ENCODE results near the gene ZNF691. TPM values are rescaled to one million over a fixed set of nuclear protein-coding genes. Genes with fewer than 3 reads are reported as not detected.

ZNF691 gene
- total RNA-seq, 1 experiment from 2014 or later, result 13.6 TPM

GRCh38 chr1:42821690-42822089 lies 24.7 kb upstream of the ZNF691 start:
- Histone ChIP-seq H3K27me3 (no peaks in the 10 kb centered on the region), H3K36me3 (no peaks in the 10 kb centered on the region), H3K27ac (no peak overlapping the region), H3K4me3 (no peak overlapping the region), H3K4me1 (peaks cover 33% of the 10 kb centered on the region), H3K9me3 (replicated peaks) (no peaks in the 10 kb centered on the region)
- DNase-seq, result no peak

GRCh38 chr1:42822800-42823392 lies 23.5 kb upstream of the ZNF691 start:
- Histone ChIP-seq H3K27ac (peak overlapping the region; percentile 24), H3K4me3 (no peak overlapping the region), H3K4me1 (peaks cover 28% of the 10 kb centered on the region), H3K27me3 (no peaks in the 10 kb centered on the region), H3K9me3 (replicated peaks) (no peaks in the 10 kb centered on the region), H3K36me3 (no peaks in the 10 kb centered on the region)
- DNase-seq, result peak in 1 of 2 experiments; percentile 23

GRCh38 chr1:42824481-42825035 lies 21.9 kb upstream of the ZNF691 start:
- H3K4me3 ChIP-seq, result peak overlapping the region; percentile 47
- H3K4me1 ChIP-seq, result peaks cover 26% of the 10 kb centered on the region
- H3K9me3 ChIP-seq (replicated peaks), result no peaks in the 10 kb centered on the region
- H3K27me3 ChIP-seq, result no peaks in the 10 kb centered on the region
- H3K27ac ChIP-seq, result peak overlapping the region; percentile 24; the same call in 1 of the 2 replicates
- no peaks in the 10 kb centered on the region for H3K36me3 ChIP-seq
- DNase-seq, result peak in 1 of 2 experiments; percentile 42

GRCh38 chr1:42825036-42825851 lies 21.2 kb upstream of the ZNF691 start:
- no peak overlapping the region; the same call in 1 of the 2 replicates for H3K4me3 ChIP-seq
- peak; percentile 48 to 62 for DNase-seq

GRCh38 chr1:42830631-42831030 lies 15.8 kb upstream of the ZNF691 start:
- no peaks in the 10 kb centered on the region for H3K27me3 ChIP-seq
- H3K4me1 ChIP-seq, result peaks cover 20% of the 10 kb centered on the region
- DNase-seq, result no peak
- no peaks in the 10 kb centered on the region for H3K9me3 ChIP-seq (replicated peaks)
- no peak overlapping the region for H3K4me3 ChIP-seq
- no peaks in the 10 kb centered on the region for H3K36me3 ChIP-seq
- no peak overlapping the region for H3K27ac ChIP-seq

More at GRCh38 chr1:42825036-42825851, 21.2 kb upstream of the ZNF691 start:
- Histone ChIP-seq H3K27ac (no peak overlapping the region), H3K9me3 (replicated peaks) (no peaks in the 10 kb centered on the region), H3K4me1 (peaks cover 26% of the 10 kb centered on the region), H3K36me3 (no peaks in the 10 kb centered on the region), H3K27me3 (no peaks in the 10 kb centered on the region)

- Histone ChIP-seq H3K36me3 (no peaks in the 10 kb centered on the region), H3K27ac (no peak overlapping the region), H3K9me3 (replicated peaks) (no peaks in the 10 kb centered on the region), H3K4me1 (peaks cover 18% of the 10 kb centered on the region), H3K4me3 (no peak overlapping the region), H3K27me3 (no peaks in the 10 kb centered on the region)
- no peak for DNase-seq
These were observed 15.1 kb upstream of the ZNF691 start for GRCh38 chr1:42831273-42831672.

GRCh38 chr1:42832641-42833240 lies 13.7 kb upstream of the ZNF691 start:
- no peak overlapping the region for H3K4me3 ChIP-seq
- H3K9me3 ChIP-seq (replicated peaks), result no peaks in the 10 kb centered on the region
- peaks cover 18% of the 10 kb centered on the region for H3K4me1 ChIP-seq
- H3K27me3 ChIP-seq, result no peaks in the 10 kb centered on the region
- no peaks in the 10 kb centered on the region for H3K36me3 ChIP-seq
- peak overlapping the region; percentile 70 for H3K27ac ChIP-seq
- peak; percentile 87 to 90 for DNase-seq

- no peak for DNase-seq
These were observed 12.4 kb upstream of the ZNF691 start for GRCh38 chr1:42833981-42834380.

GRCh38 chr1:42834803-42835202 lies 11.6 kb upstream of the ZNF691 start:
- no peaks in the 10 kb centered on the region for H3K9me3 ChIP-seq (replicated peaks)

More at GRCh38 chr1:42833981-42834380, 12.4 kb upstream of the ZNF691 start:
- Histone ChIP-seq H3K27me3 (no peaks in the 10 kb centered on the region), H3K4me3 (no peak overlapping the region), H3K27ac (no peak overlapping the region), H3K36me3 (no peaks in the 10 kb centered on the region), H3K9me3 (replicated peaks) (no peaks in the 10 kb centered on the region), H3K4me1 (peaks cover 18% of the 10 kb centered on the region)

GRCh38 chr1:42835422-42835821 lies 11.0 kb upstream of the ZNF691 start:
- no peaks in the 10 kb centered on the region for H3K27me3 ChIP-seq
- peaks cover 18% of the 10 kb centered on the region for H3K4me1 ChIP-seq
- no peaks in the 10 kb centered on the region for H3K9me3 ChIP-seq (replicated peaks)
- no peak for DNase-seq
- H3K4me3 ChIP-seq, result no peak overlapping the region
- no peak overlapping the region for H3K27ac ChIP-seq
- no peaks in the 10 kb centered on the region for H3K36me3 ChIP-seq

More at GRCh38 chr1:42834803-42835202, 11.6 kb upstream of the ZNF691 start:
- no peak for DNase-seq
- no peak overlapping the region for H3K27ac ChIP-seq
- no peaks in the 10 kb centered on the region for H3K27me3 ChIP-seq
- H3K4me3 ChIP-seq, result no peak overlapping the region
- peaks cover 18% of the 10 kb centered on the region for H3K4me1 ChIP-seq
- no peaks in the 10 kb centered on the region for H3K36me3 ChIP-seq

GRCh38 chr1:42837709-42838108 lies 8.7 kb upstream of the ZNF691 start:
- no peak for DNase-seq
- H3K36me3 ChIP-seq, result no peaks in the 10 kb centered on the region
- no peak overlapping the region for H3K4me3 ChIP-seq
- H3K27ac ChIP-seq, result no peak overlapping the region
- no peaks in the 10 kb centered on the region for H3K27me3 ChIP-seq
- H3K9me3 ChIP-seq (replicated peaks), result no peaks in the 10 kb centered on the region
- peaks cover 12% of the 10 kb centered on the region for H3K4me1 ChIP-seq

- no peak for DNase-seq
- Histone ChIP-seq H3K4me1 (peaks cover 3% of the 10 kb centered on the region; the same call in 1 of the 2 replicates), H3K27me3 (no peaks in the 10 kb centered on the region), H3K27ac (no peak overlapping the region), H3K36me3 (no peaks in the 10 kb centered on the region), H3K4me3 (no peak overlapping the region), H3K9me3 (replicated peaks) (no peaks in the 10 kb centered on the region)
These were observed 7.8 kb upstream of the ZNF691 start for GRCh38 chr1:42838482-42839190.

GRCh38 chr1:42841010-42841409 lies 5.4 kb upstream of the ZNF691 start:
- no peak for DNase-seq
- no peak overlapping the region for H3K27ac ChIP-seq
- H3K9me3 ChIP-seq (replicated peaks), result no peaks in the 10 kb centered on the region
- H3K4me1 ChIP-seq, result no peaks in the 10 kb centered on the region
- H3K27me3 ChIP-seq, result no peaks in the 10 kb centered on the region
- H3K36me3 ChIP-seq, result no peaks in the 10 kb centered on the region
- no peak overlapping the region for H3K4me3 ChIP-seq

GRCh38 chr1:42841440-42842147 lies 4.8 kb upstream of the ZNF691 start:
- Histone ChIP-seq H3K27ac (no peak overlapping the region), H3K4me1 (no peaks in the 10 kb centered on the region), H3K9me3 (replicated peaks) (no peaks in the 10 kb centered on the region), H3K4me3 (no peak overlapping the region), H3K27me3 (no peaks in the 10 kb centered on the region), H3K36me3 (no peaks in the 10 kb centered on the region)
- DNase-seq, result no peak

Data from SJCRH30 (cell line).